SKM-1 (cell line): Measurements from ENCODE around the gene SMARCAL1.
"Not testable (repeated sequence)": the region's sequence is repeated elsewhere in the genome, so short reads cannot be mapped to it uniquely, and the experiment has no call there.

Source experiments
- DNase-seq: peaks from one replicate; lab custom pipeline; 2025; ENCODE audit not compliant: unreplicated experiment; lab: John Stamatoyannopoulos, UW

The SMARCAL1 gene

GRCh38 chr2:216412022-216412999 is at the start of gene SMARCAL1:
Gene SMARCAL1, plus strand, starts transcription at chr2:216412484. Its CDS starts 2,221 bp downstream, at chr2:216414705.
- DNase-seq: peak; percentile 97

DNA sequence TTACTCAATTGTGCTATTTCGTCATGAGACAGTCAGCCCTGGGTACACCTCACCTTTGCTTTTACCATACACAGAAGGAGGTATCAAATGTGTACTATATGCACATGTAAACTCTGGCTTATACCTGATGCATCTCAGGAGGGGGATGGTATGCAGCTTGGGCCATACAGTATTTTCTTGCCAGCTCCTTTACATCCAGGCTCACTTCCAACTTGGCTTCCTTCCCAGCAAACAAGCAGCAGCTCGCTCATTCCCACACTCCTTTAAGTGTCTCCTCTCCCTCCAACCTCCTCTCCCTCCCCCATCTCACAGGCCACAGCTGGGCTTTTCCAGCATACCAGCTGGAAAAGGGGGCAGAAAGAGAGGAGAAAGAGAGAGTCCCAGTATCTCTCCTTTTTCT is 49.6 kb upstream of the SMARCAL1 start:
- no peak for DNase-seq

- no peak for DNase-seq
These were observed 49.1 kb upstream of the SMARCAL1 start for GRCh38 chr2:216363221-216363620.

DNA sequence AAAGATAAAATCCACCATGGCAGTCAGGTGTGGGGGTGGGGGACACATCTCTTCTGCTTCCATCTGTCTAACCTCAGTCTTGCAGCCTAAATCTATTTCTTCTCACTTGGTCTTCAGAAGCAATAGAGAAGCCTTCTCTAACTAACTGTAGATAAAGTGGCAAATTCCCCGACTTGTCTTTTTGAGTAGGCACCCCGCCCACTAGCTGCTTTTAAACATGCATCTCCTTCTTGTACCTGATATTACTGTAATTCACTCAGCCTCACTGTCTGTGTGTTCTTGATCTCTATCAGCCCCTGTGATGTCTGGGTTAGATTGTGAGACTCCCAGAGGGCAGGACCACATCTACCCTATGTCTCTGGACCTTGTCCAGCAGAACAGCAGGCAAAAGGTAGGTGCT is 46.8 kb upstream of the SMARCAL1 start:
- DNase-seq: no peak

DNA sequence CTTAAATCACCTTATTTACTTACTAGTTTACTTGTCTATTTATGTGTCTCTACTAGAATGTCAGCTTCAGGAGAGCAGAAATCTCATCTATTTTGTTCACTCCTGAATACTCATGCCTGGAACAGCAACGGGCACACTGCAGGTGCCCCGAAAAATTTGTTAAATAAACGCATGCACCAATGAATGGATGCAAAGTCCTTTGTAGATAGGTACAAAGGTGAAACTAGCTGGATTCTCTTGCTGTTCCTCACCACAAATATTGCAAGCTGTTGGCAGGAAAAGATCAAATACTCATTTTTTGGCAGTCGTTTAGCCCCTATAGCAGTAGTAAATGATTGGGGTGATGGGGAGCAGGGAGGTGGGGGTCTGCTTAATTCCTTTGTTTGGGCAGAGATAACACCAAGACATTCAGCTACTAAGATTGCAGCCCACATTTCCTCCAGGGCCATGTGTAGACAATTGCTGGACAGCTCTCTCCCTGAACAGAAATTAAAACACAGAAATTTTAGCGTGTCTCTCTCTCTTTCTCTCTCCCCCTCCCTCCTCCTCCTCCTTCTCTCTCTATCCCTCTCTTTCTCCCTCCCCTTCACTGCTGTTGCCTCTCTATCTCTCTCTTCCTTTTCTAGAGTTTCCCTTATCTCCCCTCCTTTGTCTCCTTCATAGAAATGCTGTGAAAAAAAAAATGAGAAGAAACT is 45.4 kb upstream of the SMARCAL1 start:
- DNase-seq: no peak

DNA sequence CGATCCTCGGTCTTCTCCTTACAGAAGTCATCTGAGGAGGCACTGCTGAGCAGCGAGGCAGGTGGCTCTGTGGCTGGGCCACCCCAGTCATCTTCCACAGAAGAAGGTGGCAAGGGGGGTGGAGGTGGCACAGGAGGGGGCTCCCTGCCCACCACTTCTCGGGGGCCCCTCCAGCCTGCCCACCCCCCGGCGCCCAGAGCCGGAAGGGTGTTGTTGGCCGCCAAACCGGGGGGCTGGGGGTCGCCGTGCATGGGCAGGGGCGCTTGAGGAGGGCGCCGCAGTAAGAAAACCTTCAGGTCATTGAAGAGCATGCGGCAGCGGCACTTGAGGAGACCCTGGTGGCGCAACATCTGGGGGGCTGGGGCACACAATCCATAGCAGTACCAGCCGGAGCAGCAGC is 42.5 kb upstream of the SMARCAL1 start:
- DNase-seq: no peak

GRCh38 chr2:216370961-216371712 is 41.1 kb upstream of the SMARCAL1 start:
- no peak for DNase-seq

DNA sequence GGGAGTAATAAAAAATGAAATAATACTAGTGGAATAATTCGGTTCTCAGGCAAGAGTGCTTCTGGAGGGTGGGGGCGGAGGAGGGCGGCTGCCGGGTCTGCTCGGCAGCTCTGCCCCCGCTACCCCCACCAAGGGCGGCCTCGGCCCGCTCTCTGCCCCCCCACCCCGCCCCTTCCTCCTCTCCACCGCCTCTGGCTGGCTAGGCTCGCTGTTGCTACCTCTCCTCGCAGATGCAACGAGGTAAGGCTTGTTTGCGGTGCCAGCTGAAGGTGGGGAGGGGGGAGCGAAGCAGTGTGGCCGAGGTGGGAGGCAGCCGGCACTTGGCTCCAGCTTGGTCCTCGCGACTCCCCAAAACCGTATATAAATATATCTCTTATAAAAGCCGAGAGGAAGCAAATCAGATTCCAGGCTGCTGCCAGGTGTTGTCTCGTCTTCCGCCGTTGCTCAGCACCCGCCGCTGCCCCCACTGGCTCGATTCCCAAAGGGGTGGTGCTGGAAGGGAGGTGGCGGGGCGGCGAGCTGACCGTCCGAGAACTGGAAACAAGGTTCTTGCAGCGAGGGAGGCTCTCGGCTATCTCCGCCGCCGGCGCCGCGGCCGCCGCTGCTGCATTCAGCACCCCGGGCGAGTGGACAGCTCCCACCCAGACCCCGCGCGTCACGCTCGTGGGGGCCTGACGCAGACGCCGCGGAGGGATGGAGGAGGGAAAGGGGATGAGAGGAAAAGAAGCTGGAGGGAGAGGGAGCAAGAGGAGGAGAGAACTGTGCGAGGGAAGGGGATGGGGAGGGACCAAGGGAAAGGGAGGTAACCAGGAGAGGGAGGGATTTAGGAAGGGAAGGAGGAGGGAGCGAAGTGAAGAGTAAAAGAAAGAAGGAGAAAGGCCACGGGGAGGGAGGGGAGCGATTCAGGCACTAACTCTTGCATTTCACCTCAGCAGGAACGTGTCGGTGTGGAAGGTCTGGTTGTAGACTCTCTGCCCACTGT is 40.3 kb upstream of the SMARCAL1 start, which contains the start of gene MARCHF4:
MARCHF4 (minus strand) TSS at position 763 of the 982 bp plus-strand sequence. CDS start 2,223 bp downstream, outside the sequence.
- no peak for DNase-seq

DNA sequence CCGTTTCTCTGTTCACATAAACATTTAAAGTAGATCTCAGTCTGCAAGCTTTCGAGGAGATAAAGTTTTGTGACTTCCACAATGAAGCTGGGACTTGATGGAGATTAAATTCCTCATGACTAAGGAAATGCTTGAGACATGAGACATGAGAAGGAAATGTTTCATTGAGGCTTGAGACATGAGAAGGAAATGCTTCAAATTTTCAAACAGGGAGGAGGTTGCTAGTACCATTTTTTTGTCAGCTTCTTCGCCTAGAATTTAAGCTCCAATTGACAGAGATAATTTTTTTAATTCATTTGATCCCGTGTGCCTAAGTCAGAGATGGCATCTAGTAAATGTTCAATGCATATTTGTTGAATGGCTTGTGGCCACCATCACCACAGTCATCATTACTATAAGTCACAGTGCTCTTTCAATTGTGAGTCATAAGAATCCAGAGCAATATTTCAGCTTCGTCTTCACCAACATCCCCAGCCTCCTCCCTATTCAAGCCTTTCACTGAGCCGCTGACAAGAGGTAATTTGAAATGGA is 39.5 kb upstream of the SMARCAL1 start:
- no peak for DNase-seq

DNA sequence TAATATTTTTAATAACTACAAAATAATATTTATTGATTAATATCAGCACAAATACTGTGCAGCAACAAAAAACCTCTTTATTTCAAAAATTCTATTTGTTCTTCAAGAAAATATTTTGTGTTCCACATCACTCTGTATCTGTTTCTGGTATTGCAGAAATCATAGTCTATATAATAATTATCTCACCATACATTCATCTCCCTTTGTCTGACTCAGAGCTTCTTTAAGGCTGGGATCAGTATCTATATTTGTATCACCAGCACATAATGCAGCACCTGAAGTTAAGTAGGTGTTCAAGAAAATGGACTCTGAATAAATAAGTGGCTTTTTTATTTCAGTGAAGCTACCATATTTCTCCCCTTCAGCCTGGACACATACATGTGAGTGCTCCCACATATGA is 38.4 kb upstream of the SMARCAL1 start:
- no peak for DNase-seq

GRCh38 chr2:216375286-216375685 is 37.0 kb upstream of the SMARCAL1 start:
- DNase-seq: no peak

GRCh38 chr2:216379977-216380376 is 32.3 kb upstream of the SMARCAL1 start:
- no peak for DNase-seq

- not testable (repeated sequence) for DNase-seq
These were observed 27.9 kb upstream of the SMARCAL1 start for GRCh38 chr2:216384409-216384808.

- no peak for DNase-seq
These were observed 26.8 kb upstream of the SMARCAL1 start for GRCh38 chr2:216385478-216385877.

GRCh38 chr2:216387262-216387661 is 25.0 kb upstream of the SMARCAL1 start:
- no peak for DNase-seq

GRCh38 chr2:216388046-216388884 is 24.0 kb upstream of the SMARCAL1 start:
- DNase-seq: no peak

DNA sequence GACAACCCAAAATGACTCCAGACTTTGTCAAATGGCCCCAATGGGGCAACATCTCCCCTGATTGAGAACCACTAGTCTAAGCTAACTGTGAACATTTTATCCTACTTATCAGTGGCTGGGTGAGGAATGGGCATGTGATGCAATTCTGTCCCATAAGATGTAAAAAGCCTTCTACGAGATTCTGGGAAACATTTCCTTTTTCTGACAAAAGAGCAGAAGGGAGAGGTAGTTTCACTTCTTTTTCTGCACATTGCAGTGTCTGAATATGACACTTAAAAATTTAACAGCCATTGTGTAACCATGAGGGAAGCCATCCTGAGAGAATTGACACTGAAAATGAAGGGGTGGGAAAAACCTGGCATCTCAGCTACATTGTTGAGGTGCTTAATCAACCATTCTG is 22.7 kb upstream of the SMARCAL1 start:
- DNase-seq: no peak

DNA sequence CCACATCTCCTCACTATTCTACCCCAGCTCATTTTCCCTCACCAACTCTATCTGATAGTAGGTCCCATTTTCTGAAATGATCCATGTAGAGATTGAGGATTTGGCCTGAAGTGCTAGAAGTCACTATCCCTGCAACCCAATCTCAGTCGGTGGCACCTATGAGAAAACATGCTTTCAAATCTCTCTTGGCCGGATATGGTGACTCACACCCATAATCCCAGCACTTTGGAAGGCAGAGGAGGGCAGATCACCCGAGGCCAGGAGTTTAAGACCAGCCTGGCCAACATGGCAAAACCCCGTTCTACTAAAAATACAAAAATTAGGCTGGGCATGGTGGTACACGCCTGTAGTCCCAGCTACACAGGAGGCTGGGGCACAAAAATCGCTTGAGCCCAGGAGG is 20.9 kb upstream of the SMARCAL1 start:
- no peak for DNase-seq

GRCh38 chr2:216392018-216392562 is 20.2 kb upstream of the SMARCAL1 start:
- no peak for DNase-seq
